ENCODE measurements around the gene ZNF609. TPM values are rescaled to one million over a fixed set of nuclear protein-coding genes. Genes with fewer than 3 reads are reported as not detected.

The ZNF609 gene
- total RNA-seq, 1 experiment from 2014 or later, result 10.8 TPM

DNA sequence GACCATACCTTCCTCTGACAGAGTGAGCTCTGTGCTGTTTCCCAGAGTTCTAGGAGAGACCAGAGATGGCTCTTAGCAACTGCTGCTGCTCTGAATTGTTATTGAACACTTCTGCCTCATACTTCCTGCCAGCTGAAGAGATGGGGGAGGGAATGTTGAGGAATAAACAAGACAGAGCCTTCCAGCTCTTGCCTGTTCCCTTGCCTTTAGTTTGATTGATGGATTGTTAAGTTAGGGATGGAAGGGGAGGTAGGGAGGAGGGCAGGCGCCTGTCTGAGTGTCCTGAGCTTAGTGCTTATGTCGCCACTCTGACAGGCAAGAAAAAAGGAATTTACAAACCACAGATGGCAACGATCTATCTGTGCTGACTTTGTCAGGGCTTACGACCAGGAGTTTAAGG is 42.8 kb downstream of the ZNF609 start:
- no peak for DNase-seq (ENCODE audit: low spot score)

DNA sequence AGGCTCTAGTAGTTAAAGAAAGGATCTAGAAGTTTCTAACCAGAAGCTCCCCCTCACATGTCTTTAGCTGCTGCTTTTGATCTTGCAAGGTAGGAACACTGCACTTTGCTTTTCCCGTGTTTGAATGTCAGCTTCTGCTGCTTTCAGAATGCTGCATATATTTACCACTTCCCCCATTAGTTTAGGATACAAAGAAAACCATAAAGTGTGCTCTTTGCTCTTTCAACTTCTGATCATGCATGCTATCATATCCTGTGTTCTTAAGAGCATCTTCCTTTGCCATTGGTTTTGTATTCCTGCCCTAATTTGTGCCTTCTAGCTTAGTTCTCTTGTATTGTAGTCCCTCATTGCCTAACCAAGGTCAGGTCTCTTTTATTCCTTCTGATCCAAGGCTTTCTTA is 43.3 kb downstream of the ZNF609 start:
- no peak for DNase-seq (ENCODE audit: low spot score)

DNA sequence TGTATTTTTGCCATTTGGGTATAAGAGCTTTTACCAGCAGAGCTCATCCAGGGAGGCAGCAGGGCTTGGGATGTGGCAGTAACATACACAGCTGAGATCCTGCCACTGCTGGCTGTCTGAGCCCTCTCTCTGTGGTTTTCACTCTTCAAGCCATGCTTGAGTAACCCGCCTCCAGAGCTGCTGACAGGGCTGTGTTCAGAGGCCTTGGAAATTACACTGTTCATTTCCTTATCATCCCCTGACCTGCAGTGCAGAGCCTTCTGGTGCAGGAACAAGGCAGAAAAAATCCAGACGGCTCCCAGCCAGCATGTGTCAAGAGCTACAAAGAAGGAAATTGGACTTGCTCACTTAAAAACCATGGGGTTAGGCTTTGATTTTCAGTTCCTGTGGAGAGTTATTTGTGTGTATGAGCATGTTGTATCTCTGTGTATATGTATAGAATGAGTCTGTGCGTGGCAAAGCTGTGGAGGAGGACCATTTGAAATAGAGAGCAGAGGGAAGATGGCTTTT is 47.0 kb downstream of the ZNF609 start:
- DNase-seq (ENCODE audit: low spot score), result no peak

DNA sequence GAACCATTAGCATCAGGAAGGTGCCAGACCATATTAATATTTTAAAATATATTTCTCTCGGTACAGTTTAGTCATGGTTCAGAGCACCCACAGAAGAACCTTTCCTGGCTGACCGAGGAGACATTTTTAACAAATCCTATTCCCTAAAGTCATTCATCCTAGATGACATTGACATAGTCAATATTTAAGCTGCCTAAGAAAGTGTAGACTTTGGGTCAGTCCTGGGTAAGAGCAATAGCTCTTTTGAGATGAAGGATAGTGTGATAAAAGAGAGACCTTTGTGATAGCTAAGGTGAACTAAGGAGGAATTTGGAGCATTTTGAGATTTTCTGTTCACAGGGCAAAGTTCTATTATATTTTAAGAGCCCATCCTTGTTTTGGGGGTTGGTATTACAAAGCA is 47.5 kb downstream of the ZNF609 start:
- DNase-seq (ENCODE audit: low spot score), result no peak

DNA sequence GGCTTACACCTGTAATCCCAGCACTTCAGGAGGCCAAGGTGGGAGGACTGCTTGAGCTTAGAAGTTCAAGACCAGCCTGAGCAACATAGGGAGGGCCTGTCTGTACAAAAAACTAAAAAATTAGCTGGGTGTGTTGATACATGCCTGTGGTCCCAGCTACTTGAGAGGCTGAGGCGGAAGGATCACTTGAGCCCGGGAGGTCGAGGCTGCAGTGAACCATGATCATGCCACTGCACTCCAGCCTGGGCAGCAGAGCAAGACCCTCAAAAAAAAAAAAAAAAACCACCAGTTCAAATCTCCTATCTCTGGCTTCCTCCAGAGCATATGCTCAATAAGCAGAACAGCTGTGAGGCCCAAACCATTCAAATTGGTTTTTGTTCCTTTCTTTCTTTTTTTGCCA is 53.4 kb downstream of the ZNF609 start:
- DNase-seq (ENCODE audit: low spot score), result no peak

DNA sequence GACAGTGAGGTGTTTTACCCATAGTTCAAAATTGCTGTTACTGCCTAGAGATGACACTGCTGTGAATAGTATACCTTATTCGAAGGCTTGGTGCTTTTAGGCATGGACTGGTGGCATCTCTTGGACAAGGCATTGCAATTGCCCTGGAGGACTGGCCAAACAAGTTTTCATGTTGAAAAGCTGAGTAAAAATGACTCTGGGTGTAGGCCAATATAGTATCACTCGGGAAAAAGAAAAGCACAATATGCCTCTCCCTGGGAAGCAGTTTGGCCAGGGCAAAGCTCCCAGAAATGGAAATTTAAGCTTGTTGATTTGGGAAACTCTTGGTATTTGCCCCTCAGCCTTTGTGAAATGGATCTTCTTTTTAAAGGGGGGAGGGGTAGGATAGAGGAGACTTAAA is 54.8 kb downstream of the ZNF609 start:
- DNase-seq (ENCODE audit: low spot score), result no peak

DNA sequence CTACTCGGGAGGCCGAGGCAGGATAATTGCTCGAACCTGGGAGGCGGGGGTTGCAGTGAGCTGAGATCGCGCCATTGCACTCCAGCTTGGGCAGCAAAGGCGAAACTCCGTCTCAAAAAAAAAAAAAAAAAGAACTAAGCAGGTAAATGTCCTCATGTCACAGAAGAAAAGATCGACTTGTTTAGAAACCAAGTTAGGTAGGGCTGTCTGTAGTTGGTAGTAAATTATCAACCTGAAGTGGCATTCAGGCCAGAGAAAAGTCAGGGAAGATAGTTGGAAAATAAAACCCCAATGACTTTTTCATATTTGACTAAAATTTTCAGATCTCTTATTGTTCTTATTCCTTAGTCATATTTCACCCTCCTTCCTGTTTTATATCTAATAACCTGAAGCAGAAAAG is 55.4 kb downstream of the ZNF609 start:
- no peak for DNase-seq (ENCODE audit: low spot score)

DNA sequence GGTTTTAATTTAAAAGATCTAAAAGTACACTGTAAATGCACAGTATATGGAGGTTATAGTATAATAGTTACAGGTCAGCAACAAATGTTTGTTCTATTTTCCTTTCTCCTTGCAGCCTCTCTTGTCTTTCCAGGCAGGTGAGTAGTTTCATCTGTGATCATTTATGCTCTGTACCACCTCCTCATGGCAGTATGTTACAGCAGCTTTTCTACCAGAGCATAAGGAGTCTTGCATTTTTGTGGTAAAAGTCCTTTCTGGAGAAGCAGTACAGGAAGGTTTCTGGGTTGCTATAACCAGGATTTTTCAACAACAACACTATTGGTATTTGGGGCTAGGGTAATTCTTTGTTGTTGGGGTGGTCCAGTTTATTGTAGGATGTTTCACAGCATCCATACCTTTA is 59.5 kb downstream of the ZNF609 start:
- no peak for DNase-seq (ENCODE audit: low spot score)

DNA sequence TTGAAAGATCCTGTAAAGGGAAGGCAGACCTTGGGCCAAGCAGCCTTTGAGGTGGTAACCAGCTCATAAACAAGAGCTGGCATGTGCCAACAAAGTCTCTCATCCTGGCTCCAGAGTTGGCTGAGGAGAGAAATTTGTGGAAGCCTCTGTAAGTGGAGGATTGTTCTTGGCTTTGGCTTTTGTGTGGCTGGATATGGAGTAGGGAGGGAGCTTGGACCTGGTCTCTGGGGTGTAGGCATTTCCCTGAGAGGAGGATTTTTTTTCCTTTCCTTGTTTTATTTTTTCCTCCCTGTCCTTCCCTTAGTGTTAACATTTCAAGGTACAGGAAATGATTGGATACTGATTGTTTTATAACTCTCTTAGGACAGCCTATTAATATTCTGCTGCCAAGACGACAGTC is 60.8 kb downstream of the ZNF609 start:
- no peak for DNase-seq (ENCODE audit: low spot score)

DNA sequence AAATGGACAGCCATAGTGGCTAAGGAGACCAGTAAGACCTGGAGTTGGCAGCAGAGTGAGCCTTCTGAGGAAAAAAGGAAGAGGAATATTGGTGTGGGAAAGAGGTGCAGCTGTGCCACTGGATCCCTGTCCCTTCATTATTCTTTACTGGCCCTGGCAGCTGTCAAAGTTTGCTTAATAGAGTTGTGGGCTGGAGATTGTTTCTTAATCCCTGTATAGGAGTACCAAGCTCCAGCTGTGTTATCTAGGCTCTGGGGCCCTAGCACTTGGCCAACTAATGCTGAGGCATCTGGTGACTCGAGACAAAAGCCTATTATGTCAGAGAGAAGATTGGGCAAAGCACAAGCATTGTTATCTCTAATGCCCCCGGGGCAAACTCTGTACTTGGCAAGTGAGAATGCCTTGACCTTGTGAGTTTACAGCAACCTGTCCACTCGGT is 61.4 kb downstream of the ZNF609 start:
- DNase-seq (ENCODE audit: low spot score), result peak; percentile 86

DNA sequence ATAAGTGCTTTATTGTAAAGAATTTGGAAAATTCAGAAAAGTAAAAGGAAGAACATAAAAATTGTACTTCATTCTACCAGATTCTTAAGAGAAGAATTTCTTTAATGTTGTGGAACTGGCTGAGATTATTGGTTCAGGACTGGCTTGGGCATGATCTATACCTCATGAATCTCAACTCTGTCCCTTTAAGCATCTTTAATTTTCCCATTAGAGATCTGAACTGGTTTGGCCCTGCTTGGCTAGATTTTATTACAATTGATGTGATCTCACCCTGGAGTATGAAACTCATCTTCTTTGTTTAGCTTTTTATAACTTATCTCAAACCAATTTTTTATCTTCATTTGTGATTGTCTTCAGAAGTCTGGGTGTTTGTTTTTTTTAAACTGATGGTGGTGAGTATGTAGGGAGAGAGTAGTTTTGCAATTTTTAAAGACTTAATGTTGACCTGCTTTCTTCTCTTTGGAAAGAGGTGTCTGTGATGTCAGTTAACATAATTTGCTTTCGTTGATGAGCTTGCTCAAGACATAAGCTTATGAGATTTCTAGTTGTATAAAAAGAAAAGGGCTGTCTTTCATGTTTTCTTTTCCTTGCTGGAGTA is 61.9 kb downstream of the ZNF609 start:
- DNase-seq (ENCODE audit: low spot score), result no peak

DNA sequence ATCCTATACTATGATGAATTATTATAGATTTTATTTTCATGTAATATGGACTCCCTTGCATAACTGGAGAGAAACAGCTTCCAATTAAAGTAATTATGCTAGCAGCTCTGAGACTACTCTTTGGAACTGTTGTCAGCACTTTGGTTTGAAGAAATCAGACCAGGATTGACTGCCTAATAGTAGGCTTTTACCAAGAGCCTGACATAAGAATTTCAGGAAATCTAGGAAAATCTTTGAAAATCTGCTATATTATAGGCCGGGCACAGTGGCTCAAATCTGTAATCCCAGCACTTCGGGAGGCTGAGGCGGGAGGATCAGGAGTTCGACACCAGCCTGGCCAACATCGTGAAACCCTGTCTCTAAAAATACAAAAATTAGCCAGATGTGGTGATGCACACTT is 62.9 kb downstream of the ZNF609 start:
- DNase-seq (ENCODE audit: low spot score), result no peak

DNA sequence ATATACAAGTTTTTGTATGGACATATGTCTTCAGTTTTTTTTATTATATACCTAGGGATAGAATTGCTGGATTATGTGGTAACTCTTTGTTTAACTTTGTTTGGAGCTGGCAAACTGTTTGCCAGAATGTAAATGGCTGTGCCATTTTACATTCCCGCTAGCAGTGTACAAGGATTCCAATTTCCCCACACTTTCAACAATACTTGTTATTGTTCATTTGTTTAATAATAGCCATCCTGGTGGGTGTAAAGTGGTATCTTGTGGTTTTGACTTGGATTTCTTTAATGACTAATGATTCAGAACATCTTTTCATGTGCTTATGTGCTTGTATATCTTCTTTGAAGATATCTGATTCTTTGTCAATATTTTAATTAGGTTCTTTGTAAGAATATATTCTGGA is 64.4 kb downstream of the ZNF609 start:
- DNase-seq (ENCODE audit: low spot score), result no peak

DNA sequence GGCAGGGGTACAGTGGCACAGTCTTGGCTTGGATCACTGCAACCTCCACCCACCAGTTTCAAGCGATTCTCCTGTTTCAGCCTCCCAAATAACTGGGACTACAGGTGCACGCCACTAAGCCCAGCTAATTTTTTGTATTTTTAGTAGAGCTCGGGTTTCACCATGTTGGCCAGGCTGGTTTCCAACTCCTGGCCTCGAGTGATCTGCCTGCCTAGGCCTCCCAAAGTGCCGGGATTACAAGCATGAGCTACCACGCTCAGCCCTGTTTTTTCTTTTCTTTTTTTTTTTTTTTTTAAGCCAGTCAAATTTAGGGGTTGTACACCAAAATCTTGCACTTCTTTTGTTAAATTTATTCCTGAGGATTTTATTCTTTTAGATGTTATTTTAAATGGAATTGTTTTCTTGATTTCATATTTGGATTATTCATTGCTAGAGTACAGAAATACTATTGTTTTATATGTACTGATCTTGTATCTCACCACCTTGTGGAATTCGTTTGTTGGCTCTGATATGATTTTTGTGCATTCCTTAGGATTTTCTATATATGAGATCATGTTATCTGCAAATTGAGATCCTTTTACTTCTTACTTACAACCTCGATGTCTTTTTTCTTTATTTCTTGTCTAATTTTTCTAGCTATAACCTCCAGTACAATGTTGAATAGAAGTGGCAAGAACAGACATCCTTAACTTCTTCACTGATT is 65.6 kb downstream of the ZNF609 start:
- no peak for DNase-seq (ENCODE audit: low spot score)

DNA sequence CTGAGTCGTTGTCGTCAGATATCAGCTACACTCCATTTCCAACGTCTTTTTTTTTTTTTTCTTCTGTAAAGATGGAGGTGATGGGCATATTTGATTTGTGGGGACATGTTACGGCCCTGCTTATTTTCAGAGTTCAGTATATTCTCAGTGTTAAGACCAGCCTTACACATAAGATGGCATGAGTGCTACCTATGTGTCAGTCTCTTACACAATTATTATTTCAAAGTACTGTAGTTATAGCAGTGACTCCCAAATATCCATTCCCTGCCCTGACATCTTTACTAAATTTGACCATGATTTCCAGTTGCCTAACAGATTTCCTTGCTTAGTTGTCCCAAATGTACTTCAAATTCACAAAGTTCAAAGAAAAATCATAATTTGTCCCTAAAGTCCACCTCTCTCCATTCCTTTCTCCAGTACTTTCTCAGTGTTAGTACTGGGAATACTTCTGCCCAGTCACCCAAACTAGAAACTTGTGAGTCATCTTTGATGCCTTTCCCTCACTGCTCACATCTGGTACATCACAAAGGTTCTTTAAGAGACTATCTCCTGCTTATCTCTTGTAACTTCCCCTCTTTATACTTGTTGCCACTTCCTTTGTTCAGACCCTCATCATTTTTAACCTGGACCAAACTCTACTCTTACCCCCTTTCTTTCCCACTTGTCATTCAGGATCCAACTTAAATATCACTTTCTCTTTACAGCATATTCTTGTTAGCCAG is 67.0 kb downstream of the ZNF609 start:
- peak; percentile 69 for DNase-seq (ENCODE audit: low spot score)

DNA sequence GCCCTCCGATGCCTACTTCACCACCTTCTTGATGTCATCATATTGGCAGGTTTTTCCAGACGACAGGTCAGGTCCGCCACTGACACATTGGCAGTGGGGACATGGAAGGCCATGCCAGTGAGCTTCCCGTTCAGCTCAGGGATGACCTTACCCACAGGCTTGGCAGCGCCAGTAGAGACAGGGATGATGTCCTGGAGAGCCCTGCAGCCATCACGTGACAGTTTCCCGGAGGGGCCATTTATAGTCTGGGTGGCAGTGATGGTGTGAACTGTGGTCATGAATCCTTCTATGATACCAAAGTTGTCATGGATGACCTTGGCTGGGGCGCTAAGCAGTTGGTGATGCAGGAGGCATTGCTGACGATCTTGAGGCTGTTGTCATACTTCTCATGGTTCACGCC is 68.5 kb downstream of the ZNF609 start:
- no peak for DNase-seq (ENCODE audit: low spot score)

DNA sequence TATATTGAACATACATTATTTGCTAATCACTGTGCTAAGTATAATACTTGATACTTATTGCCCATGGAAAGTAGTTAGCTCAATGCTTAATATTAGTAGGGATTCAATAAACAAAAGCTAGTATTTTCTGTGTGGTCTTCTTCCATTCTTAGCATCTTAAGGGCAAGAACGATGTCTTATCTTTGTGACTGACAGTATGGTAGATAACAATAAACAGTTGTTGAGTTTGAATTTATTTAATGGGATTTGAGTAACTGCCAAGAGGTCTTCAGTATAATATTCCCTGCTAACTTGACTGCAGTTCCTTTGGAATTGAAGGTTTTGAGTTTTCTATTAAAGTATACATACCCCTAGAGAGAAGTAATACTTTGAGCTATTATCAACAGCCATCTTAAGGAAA is 70.1 kb downstream of the ZNF609 start:
- no peak for DNase-seq (ENCODE audit: low spot score)

DNA sequence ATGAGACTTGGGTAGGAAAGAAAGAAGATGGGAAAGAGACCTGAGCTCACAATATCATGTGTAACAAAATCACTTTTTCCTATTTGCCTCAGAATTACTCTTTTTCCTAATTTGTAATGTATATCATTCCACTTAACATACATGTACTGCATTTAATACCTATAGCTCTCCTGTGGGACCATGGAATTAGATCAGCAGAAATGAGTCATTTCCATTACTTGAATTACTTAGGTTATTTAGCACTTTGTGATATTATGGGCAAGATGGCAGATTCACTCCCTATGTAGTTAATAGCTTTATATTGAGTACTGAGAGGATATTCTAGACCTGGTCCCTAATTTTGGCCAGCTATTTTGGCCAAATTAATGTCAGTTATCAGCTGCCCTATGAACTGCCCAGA is 70.5 kb downstream of the ZNF609 start:
- no peak for DNase-seq (ENCODE audit: low spot score)

DNA sequence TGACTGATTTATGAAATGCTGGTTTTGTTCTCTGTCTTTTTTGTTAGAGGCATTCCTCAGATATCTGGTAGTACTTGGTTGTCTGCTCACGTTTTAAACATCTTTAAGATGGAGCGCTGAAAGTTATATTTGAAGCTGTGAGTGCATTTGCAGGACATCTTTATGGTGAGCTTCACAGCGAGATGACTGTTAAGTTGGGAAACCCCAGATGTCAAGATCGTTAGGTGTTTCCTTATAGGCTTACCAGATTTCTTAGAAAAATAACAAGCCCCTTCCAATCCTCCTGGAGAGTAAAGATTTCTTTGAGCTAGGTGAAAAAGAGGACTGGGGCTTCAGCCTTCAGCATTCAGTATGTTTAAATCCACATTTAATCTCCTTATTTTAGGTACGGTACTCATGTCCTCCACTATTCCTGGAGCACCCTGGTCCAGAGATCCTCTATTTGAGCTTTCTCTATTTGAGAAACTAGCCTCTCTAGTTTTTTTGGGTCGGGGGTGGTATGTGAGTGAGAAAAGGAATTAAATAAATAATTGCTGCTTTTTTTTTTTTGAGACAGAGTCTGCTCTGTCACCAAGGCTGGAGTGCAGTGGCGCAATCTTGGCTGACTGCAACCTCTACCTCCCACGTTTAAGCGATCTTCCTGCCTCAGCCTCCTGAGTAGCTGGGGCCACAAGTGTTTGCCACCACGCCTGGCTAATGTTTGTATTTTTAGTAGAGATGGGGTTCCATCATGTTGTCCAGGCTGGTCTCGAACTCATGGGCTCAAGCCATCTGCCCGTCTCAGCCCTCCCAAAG is 72.3 kb downstream of the ZNF609 start:
- no peak for DNase-seq (ENCODE audit: low spot score)

DNA sequence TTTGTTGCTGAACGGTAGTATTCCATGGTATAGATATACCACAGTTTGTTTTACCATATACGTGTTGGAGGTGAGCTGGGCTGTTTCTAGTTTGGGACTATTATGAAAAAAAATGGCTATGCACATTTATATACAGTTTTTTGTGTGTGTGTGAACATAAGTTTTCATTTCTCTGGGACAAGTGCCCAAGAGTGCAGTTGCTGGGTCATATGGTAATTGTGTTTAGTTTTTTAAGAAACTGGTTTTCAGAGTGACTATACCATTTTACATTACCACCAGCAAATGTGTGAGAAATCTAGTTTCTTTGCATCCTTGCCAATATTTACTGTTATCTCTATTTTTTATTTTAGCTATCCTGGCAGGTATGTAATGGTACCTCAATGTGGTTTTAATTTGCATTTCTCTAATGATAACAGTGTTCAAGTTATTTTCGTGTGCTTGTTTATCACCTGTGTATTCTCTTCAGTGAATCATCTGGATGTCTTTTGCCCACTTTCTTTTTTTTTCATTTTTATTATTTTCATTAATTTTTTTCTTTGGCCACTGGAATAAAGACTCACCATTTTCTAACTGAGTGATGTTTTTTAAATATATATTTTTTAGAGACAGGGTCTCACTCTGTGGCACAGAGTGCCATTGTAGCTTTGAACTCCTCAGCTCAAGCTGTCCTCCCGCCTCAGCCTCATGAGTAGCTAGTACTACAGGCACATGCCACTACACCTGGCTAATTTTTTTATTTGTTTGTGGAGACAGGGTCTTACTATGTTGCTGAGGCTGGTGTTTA is 75.3 kb downstream of the ZNF609 start:
- no peak for DNase-seq (ENCODE audit: low spot score)

DNA sequence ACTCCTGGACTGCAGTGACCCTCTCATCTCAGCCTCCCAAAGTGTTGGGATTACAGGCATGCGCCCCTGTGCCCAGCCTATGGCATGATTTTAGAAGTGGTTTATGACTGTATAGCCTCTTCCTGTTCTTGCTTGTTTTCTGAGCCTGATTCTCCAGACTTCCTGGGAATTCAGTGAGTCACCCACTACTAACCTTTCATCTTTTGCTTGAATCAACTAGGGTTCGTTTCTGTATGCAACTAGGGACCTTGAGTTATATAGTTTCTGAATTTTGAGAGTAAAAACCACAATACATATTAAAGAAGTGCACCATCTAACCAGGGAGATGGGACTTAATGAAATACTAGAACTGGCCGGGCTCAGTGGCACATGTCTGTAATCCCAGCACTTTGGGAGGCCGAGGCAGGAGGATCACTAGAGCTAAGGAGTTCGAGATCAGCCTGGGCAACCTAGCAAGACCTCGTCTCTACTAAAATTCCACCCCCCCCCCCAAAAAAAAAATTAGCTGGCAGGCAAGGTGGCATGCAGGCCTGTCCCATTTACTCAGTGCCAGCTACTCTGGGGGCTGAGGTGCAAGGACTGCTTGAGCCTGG is 76.0 kb downstream of the ZNF609 start:
- peak; percentile 80 for DNase-seq (ENCODE audit: low spot score)
